ENCODE measurements around the gene ZNF691. TPM values are rescaled to one million over a fixed set of nuclear protein-coding genes. Genes with fewer than 3 reads are reported as not detected.
"Not testable (repeated sequence)": the region's sequence is repeated elsewhere in the genome, so short reads cannot be mapped to it uniquely, and the experiment has no call there.

ZNF691 gene
- total RNA-seq, 1 experiment from 2014 or later: 15.4 TPM

DNA sequence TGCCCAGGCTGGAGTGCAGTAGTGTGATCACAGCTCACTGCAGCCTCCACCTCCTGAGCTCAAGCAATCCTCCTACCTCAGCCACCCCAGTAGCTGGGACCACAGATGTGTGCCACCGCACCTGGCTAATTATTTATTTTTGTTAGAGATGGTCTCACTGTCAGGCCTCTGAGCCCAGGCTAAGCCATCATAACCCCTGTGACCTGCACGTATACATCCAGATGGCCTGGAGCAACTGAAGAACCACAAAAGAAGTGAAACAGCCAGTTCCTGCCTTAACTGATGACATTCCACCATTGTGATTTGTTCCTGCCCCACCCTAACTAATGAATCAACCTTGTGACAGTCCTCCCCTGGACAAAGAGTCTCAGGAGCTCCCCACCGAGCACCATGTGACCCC is 10.1 kb downstream of the ZNF691 start:
- not testable (repeated sequence) for H3K79me2 ChIP-seq (ENCODE audit: low read length); H3K27ac ChIP-seq (ENCODE audit: low read length)

GRCh38 chr1:42859366-42859765 is 13.0 kb downstream of the ZNF691 start:
- H3K4me1 ChIP-seq (ENCODE audit: low read length); H3K27me3 ChIP-seq (ENCODE audit: low read length); H3K79me2 ChIP-seq (ENCODE audit: low read length); H3K9me2 ChIP-seq (replicated peaks; ENCODE audit: insufficient read depth, low read length); H2AFZ ChIP-seq (ENCODE audit: low read length); H3K27ac ChIP-seq (ENCODE audit: low read length); H3K9me3 ChIP-seq (ENCODE audit: low read length); H3K36me3 ChIP-seq (ENCODE audit: insufficient read depth, low read length); H4K20me1 ChIP-seq (ENCODE audit: insufficient read depth, low read depth, low read length); DNase-seq; H3K9ac ChIP-seq (ENCODE audit: low read length); H3K4me3 ChIP-seq (ENCODE audit: low read length); H3K4me2 ChIP-seq (ENCODE audit: low read depth, low read length, poor library complexity, severe bottlenecking): not testable (repeated sequence)

More for the DNA sequence above, 10.1 kb downstream of the ZNF691 start:
- H3K9ac ChIP-seq (ENCODE audit: low read length); H4K20me1 ChIP-seq (ENCODE audit: insufficient read depth, low read depth, low read length); H3K4me2 ChIP-seq (ENCODE audit: low read depth, low read length, poor library complexity, severe bottlenecking); H3K9me3 ChIP-seq (ENCODE audit: low read length); DNase-seq; H3K27me3 ChIP-seq (ENCODE audit: low read length); H3K9me2 ChIP-seq (replicated peaks; ENCODE audit: insufficient read depth, low read length); H3K36me3 ChIP-seq (ENCODE audit: insufficient read depth, low read length); H2AFZ ChIP-seq (ENCODE audit: low read length); H3K4me3 ChIP-seq (ENCODE audit: low read length): not testable (repeated sequence)
- peaks cover 23% of the 10 kb centered on the region for H3K4me1 ChIP-seq (ENCODE audit: low read length)

DNA sequence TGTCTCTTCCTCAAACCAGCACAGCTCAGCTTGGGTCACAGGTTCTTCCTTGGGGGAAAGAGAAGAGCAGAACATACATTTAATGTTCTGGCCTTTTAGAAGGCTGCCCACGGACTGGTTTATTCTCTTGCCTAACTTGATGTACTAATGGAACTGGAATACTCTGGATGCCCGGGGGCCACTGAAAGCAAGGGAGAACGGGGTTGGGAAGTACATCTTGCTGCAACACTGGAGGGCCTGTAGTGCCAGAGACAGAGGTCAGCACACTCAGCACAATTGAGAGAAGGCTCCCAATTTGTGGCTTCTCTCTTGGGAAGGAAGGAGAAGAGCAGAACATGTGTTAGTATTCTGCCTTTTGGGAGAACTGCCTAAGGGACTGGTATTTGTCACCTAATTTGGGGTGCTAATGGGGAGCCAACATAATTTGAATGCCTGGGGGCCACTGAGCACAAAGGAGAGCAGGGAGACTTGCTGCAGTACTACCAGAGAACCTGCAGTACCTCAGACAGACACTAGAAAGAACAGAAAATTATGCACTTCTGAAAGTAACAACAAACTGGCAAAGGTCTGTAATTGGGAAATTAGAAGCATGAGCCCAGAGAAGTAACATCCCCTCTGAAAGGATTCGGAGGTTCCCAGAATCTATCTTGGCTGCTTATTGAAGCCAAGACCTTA is 14.1 kb downstream of the ZNF691 start:
- DNase-seq: peak; percentile 38
- H3K36me3 ChIP-seq (ENCODE audit: insufficient read depth, low read length): no peaks in the 10 kb centered on the region
- no peaks in the 10 kb centered on the region for H3K9me2 ChIP-seq (replicated peaks; ENCODE audit: insufficient read depth, low read length)
- H3K9me3 ChIP-seq (ENCODE audit: low read length): peaks cover 2% of the 10 kb centered on the region; the same call in 1 of the 2 replicates
- H3K4me1 ChIP-seq (ENCODE audit: low read length): no peaks in the 10 kb centered on the region
- no peaks in the 10 kb centered on the region for H4K20me1 ChIP-seq (ENCODE audit: insufficient read depth, low read depth, low read length)
- H3K27ac ChIP-seq (ENCODE audit: low read length): no peak overlapping the region
- no peaks in the 10 kb centered on the region for H3K79me2 ChIP-seq (ENCODE audit: low read length)
- no peak overlapping the region for H3K4me3 ChIP-seq (ENCODE audit: low read length)
- H3K4me2 ChIP-seq (ENCODE audit: low read depth, low read length, poor library complexity, severe bottlenecking): no peak overlapping the region
- no peak overlapping the region for H2AFZ ChIP-seq (ENCODE audit: low read length)
- no peak overlapping the region for H3K9ac ChIP-seq (ENCODE audit: low read length)
- no peaks in the 10 kb centered on the region for H3K27me3 ChIP-seq (ENCODE audit: low read length)

DNA sequence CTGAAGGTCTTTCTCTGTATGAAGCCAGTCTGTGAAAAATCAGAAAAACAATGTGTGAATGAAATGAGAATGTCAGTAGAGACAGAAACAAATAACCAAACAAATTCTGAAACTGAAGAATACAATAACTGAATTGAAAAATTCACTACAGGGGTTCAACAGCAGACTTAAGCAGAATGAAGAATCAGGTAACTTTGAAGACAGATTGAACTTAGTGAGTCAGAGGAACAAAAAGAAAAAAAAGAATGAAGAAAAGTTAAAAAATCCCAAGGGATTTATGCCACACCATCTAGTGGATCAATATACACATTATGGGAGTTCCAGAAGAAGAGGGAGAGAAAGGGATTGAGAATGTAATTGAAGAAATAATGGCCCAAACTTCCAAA is 14.6 kb downstream of the ZNF691 start:
- Histone ChIP-seq H3K9ac (ENCODE audit: low read length) (no peak overlapping the region), H3K27ac (ENCODE audit: low read length) (no peak overlapping the region), H2AFZ (ENCODE audit: low read length) (no peak overlapping the region), H3K4me3 (ENCODE audit: low read length) (no peak overlapping the region), H3K9me2 (replicated peaks; ENCODE audit: insufficient read depth, low read length) (no peaks in the 10 kb centered on the region), H3K36me3 (ENCODE audit: insufficient read depth, low read length) (no peaks in the 10 kb centered on the region), H3K79me2 (ENCODE audit: low read length) (no peaks in the 10 kb centered on the region), H3K4me1 (ENCODE audit: low read length) (no peaks in the 10 kb centered on the region), H4K20me1 (ENCODE audit: insufficient read depth, low read depth, low read length) (no peaks in the 10 kb centered on the region), H3K27me3 (ENCODE audit: low read length) (no peaks in the 10 kb centered on the region), H3K4me2 (ENCODE audit: low read depth, low read length, poor library complexity, severe bottlenecking) (no peak overlapping the region), H3K9me3 (ENCODE audit: low read length) (peaks cover 2% of the 10 kb centered on the region; the same call in 1 of the 2 replicates)
- DNase-seq: peak; percentile 9

GRCh38 chr1:42866549-42866948 is 20.1 kb downstream of the ZNF691 start:
- H2AFZ ChIP-seq (ENCODE audit: low read length): no peak overlapping the region
- DNase-seq: no peak
- H3K36me3 ChIP-seq (ENCODE audit: insufficient read depth, low read length): no peaks in the 10 kb centered on the region
- H3K79me2 ChIP-seq (ENCODE audit: low read length): no peaks in the 10 kb centered on the region
- H3K4me2 ChIP-seq (ENCODE audit: low read depth, low read length, poor library complexity, severe bottlenecking): no peak overlapping the region
- H3K4me3 ChIP-seq (ENCODE audit: low read length): no peak overlapping the region
- no peaks in the 10 kb centered on the region for H3K9me2 ChIP-seq (replicated peaks; ENCODE audit: insufficient read depth, low read length)
- no peak overlapping the region for H3K9ac ChIP-seq (ENCODE audit: low read length)
- H3K27me3 ChIP-seq (ENCODE audit: low read length): no peaks in the 10 kb centered on the region
- no peaks in the 10 kb centered on the region for H3K9me3 ChIP-seq (ENCODE audit: low read length)
- no peaks in the 10 kb centered on the region for H4K20me1 ChIP-seq (ENCODE audit: insufficient read depth, low read depth, low read length)
- H3K27ac ChIP-seq (ENCODE audit: low read length): no peak overlapping the region
- no peaks in the 10 kb centered on the region for H3K4me1 ChIP-seq (ENCODE audit: low read length)

GRCh38 chr1:42868466-42868865 is 22.1 kb downstream of the ZNF691 start:
- not testable (repeated sequence) for H2AFZ ChIP-seq (ENCODE audit: low read length); H3K4me2 ChIP-seq (ENCODE audit: low read depth, low read length, poor library complexity, severe bottlenecking); DNase-seq; H3K27ac ChIP-seq (ENCODE audit: low read length); H3K36me3 ChIP-seq (ENCODE audit: insufficient read depth, low read length); H3K79me2 ChIP-seq (ENCODE audit: low read length); H3K27me3 ChIP-seq (ENCODE audit: low read length); H3K9me2 ChIP-seq (replicated peaks; ENCODE audit: insufficient read depth, low read length); H3K4me1 ChIP-seq (ENCODE audit: low read length); H4K20me1 ChIP-seq (ENCODE audit: insufficient read depth, low read depth, low read length); H3K9me3 ChIP-seq (ENCODE audit: low read length); H3K9ac ChIP-seq (ENCODE audit: low read length); H3K4me3 ChIP-seq (ENCODE audit: low read length)

GRCh38 chr1:42869254-42869653 is 22.8 kb downstream of the ZNF691 start:
- H3K79me2 ChIP-seq (ENCODE audit: low read length): not testable (repeated sequence)

DNA sequence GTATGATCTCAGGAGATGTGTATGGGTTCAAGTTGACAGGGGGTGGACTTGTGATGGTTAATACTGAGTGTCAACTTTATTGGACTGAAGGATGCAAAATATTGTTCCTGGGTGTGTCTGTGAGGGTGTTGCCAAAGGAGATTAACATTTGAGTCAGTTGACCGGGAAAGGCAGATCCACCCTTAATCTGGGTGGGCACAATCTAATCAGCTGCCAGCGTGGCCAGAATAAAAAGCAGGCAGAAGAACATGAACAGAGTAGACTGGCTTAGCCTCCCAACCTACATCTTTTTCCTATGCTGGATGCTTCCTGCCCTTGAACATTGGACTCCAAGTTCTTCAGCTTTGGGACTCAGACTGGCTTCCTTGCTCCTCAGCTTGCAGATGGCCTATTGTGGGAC is 23.3 kb downstream of the ZNF691 start:
- not testable (repeated sequence) for H3K4me1 ChIP-seq (ENCODE audit: low read length); H3K79me2 ChIP-seq (ENCODE audit: low read length); H3K9ac ChIP-seq (ENCODE audit: low read length); H3K9me3 ChIP-seq (ENCODE audit: low read length); H3K4me2 ChIP-seq (ENCODE audit: low read depth, low read length, poor library complexity, severe bottlenecking); DNase-seq; H3K27ac ChIP-seq (ENCODE audit: low read length); H3K4me3 ChIP-seq (ENCODE audit: low read length); H3K27me3 ChIP-seq (ENCODE audit: low read length); H4K20me1 ChIP-seq (ENCODE audit: insufficient read depth, low read depth, low read length); H3K9me2 ChIP-seq (replicated peaks; ENCODE audit: insufficient read depth, low read length); H2AFZ ChIP-seq (ENCODE audit: low read length); H3K36me3 ChIP-seq (ENCODE audit: insufficient read depth, low read length)

More at GRCh38 chr1:42869254-42869653, 22.8 kb downstream of the ZNF691 start:
- H4K20me1 ChIP-seq (ENCODE audit: insufficient read depth, low read depth, low read length); H3K36me3 ChIP-seq (ENCODE audit: insufficient read depth, low read length); H2AFZ ChIP-seq (ENCODE audit: low read length); DNase-seq; H3K4me2 ChIP-seq (ENCODE audit: low read depth, low read length, poor library complexity, severe bottlenecking); H3K9ac ChIP-seq (ENCODE audit: low read length); H3K4me1 ChIP-seq (ENCODE audit: low read length); H3K4me3 ChIP-seq (ENCODE audit: low read length); H3K27me3 ChIP-seq (ENCODE audit: low read length); H3K9me2 ChIP-seq (replicated peaks; ENCODE audit: insufficient read depth, low read length); H3K27ac ChIP-seq (ENCODE audit: low read length); H3K9me3 ChIP-seq (ENCODE audit: low read length): not testable (repeated sequence)

- not testable (repeated sequence) for H3K9me2 ChIP-seq (replicated peaks; ENCODE audit: insufficient read depth, low read length); H3K27me3 ChIP-seq (ENCODE audit: low read length); H2AFZ ChIP-seq (ENCODE audit: low read length); H3K27ac ChIP-seq (ENCODE audit: low read length); H3K9me3 ChIP-seq (ENCODE audit: low read length); H3K4me3 ChIP-seq (ENCODE audit: low read length); H4K20me1 ChIP-seq (ENCODE audit: insufficient read depth, low read depth, low read length); H3K4me1 ChIP-seq (ENCODE audit: low read length); H3K4me2 ChIP-seq (ENCODE audit: low read depth, low read length, poor library complexity, severe bottlenecking); H3K79me2 ChIP-seq (ENCODE audit: low read length); H3K36me3 ChIP-seq (ENCODE audit: insufficient read depth, low read length); H3K9ac ChIP-seq (ENCODE audit: low read length)
- DNase-seq: peak; percentile 7
These were observed 26.7 kb downstream of the ZNF691 start for GRCh38 chr1:42873108-42873507.
